H1 (cell line): ENCODE data around the gene SPON2. TPM values are rescaled to one million over a fixed set of nuclear protein-coding genes. Genes with fewer than 3 reads are reported as not detected.

Experiments
- ZNF274 ChIP-seq: IDR thresholded peaks from 2 replicates; pipeline ENCODE4 v1.7.0; 2012; ENCODE audit warnings: low read length, borderline replicate concordance; ENCODE audit errors: extremely low read depth
- polyA plus RNA-seq, 7 experiments: library from polyadenylated mRNA; depleted of rRNA in 3 of 7; stranded (reverse) in 5 of 7; unstranded in 2 of 7; fragments of >200 nt in 5 of 7; fragments of 200-250 nt in 2 of 7; gene quantifications; 1 replicate in 5 of 7; 2 replicates in 1 of 7; 4 replicates in 1 of 7; pipeline versions ENCODE4 v1.2.1 to v1.2.3, GENCODE V29; 2011 to 2013; ENCODE audit warnings: missing spikeins in 2 of 7, mixed read lengths in 2 of 7
- total RNA-seq: library from RNA; stranded (reverse); fragmentation: NEBNext Ultra II Directional; extraction: Animal tissue kit (Norgen Biotek cat#: 25700); gene quantifications from 2 replicates; pipeline ENCODE4 v1.2.1, GENCODE V29; 2021

Gene SPON2
- total and polyA plus RNA-seq, 2 of the 8 experiments (the other 6 are each of a cell fraction or from before 2014, with no cell fraction given): 2.8 to 3.2 TPM

GRCh38 chr4:1205586-1206298, 33.4 kb upstream of the SPON2 start (continued):
- TF ChIP-seq ZNF274: no peak
